Astrocyte (in vitro differentiated cells and primary cell): Measurements from ENCODE around the gene C12orf76. TPM values are rescaled to one million over a fixed set of nuclear protein-coding genes. Genes with fewer than 3 reads are reported as not detected.

Experiments
- DNase-seq: peaks from one replicate; pipeline ENCODE4 v3.0.0-alpha.2; 2010; ENCODE audit warnings: low read depth
- FAIRE-seq: peaks from 2 replicates; lab custom pipeline; 2011; peaks lifted over from hg19 to GRCh38; lab: Jason Lieb, UNC
- H2AFZ ChIP-seq: 2 replicates; pipeline ENCODE4 v1.6.0; 2012; ENCODE audit warnings: low read depth, low read length, inconsistent platforms
- H3K27ac ChIP-seq: 2 replicates; pipeline ENCODE4 v1.5.1; 2011; ENCODE audit warnings: low read depth, low read length, inconsistent platforms
- H3K27me3 ChIP-seq: 2 replicates; pipeline ENCODE4 v1.6.0; 2011; ENCODE audit warnings: low read length, inconsistent platforms; ENCODE audit not compliant: insufficient read depth
- H3K36me3 ChIP-seq: 2 replicates; pipeline ENCODE4 v1.5.1; 2011; ENCODE audit warnings: low read length, inconsistent platforms; ENCODE audit not compliant: insufficient read depth
- H3K4me1 ChIP-seq: 2 replicates; pipeline ENCODE4 v1.5.1; 2011; ENCODE audit warnings: low read length, inconsistent platforms; ENCODE audit not compliant: insufficient read depth
- H3K4me2 ChIP-seq: 2 replicates; pipeline ENCODE4 v1.6.0; 2012; ENCODE audit warnings: low read length, inconsistent platforms
- H3K4me3 ChIP-seq: 2 replicates; pipeline ENCODE4 v1.5.1; 2011; ENCODE audit warnings: low read depth, mild to moderate bottlenecking, low read length, inconsistent platforms; ENCODE audit not compliant: insufficient read depth
- H3K79me2 ChIP-seq: 2 replicates; pipeline ENCODE4 v1.6.0; 2012; ENCODE audit warnings: mild to moderate bottlenecking, low read length, inconsistent platforms; ENCODE audit not compliant: insufficient read depth
- H3K9ac ChIP-seq: 2 replicates; pipeline ENCODE4 v1.6.0; 2012; ENCODE audit warnings: mild to moderate bottlenecking, low read length, inconsistent platforms
- H3K9me3 ChIP-seq: 2 replicates; pipeline ENCODE4 v1.5.1; 2012; ENCODE audit warnings: low read depth, mild to moderate bottlenecking, low read length, inconsistent platforms; ENCODE audit not compliant: insufficient read depth
- H4K20me1 ChIP-seq: 2 replicates; pipeline ENCODE4 v1.6.0; 2012; ENCODE audit warnings: low read length, inconsistent platforms; ENCODE audit not compliant: insufficient read depth
- H3K27ac Mint-ChIP-seq: one replicate; pipeline ENCODE4 v1.8.0; 2021; ENCODE audit warnings: mild to moderate bottlenecking, mixed read lengths; ENCODE audit not compliant: unreplicated experiment
- H3K27me3 Mint-ChIP-seq: one replicate; pipeline ENCODE4 v1.8.0; 2021; ENCODE audit warnings: low read depth, mixed read lengths; ENCODE audit not compliant: unreplicated experiment
- H3K36me3 Mint-ChIP-seq: one replicate; pipeline ENCODE4 v1.8.0; 2021; ENCODE audit warnings: low read depth, mixed read lengths; ENCODE audit not compliant: unreplicated experiment
- H3K4me1 Mint-ChIP-seq: one replicate; pipeline ENCODE4 v1.8.0; 2021; ENCODE audit warnings: low read depth, mixed read lengths; ENCODE audit not compliant: unreplicated experiment
- H3K4me3 Mint-ChIP-seq: one replicate; pipeline ENCODE4 v1.8.0; 2021; ENCODE audit warnings: mild to moderate bottlenecking, moderate library complexity, mixed read lengths; ENCODE audit not compliant: unreplicated experiment
- H3K9me3 Mint-ChIP-seq: one replicate; pipeline ENCODE4 v1.8.0; 2021; ENCODE audit warnings: mild to moderate bottlenecking, mixed read lengths; ENCODE audit not compliant: unreplicated experiment
- EZH2 ChIP-seq: IDR thresholded peaks from 2 replicates; pipeline ENCODE4 v1.6.1; 2012; ENCODE audit warnings: mild to moderate bottlenecking, low read length, inconsistent platforms; ENCODE audit not compliant: insufficient read depth
- total RNA-seq: library from RNA; stranded (reverse); gene quantifications from 2 replicates; pipeline ENCODE4 v1.2.1, GENCODE V29; 2021
- TF ChIP-seq, protein P1 (sequence below): IDR thresholded peaks from 2 replicates; pipeline ENCODE4 v1.5.1; 2011; ENCODE audit warnings: low read depth, mild to moderate bottlenecking, inconsistent platforms, low read length, moderate library complexity; ENCODE audit not compliant: insufficient read depth

Gene C12orf76
- total RNA-seq, 1 donor from 2014 or later = 13.0 TPM

DNA sequence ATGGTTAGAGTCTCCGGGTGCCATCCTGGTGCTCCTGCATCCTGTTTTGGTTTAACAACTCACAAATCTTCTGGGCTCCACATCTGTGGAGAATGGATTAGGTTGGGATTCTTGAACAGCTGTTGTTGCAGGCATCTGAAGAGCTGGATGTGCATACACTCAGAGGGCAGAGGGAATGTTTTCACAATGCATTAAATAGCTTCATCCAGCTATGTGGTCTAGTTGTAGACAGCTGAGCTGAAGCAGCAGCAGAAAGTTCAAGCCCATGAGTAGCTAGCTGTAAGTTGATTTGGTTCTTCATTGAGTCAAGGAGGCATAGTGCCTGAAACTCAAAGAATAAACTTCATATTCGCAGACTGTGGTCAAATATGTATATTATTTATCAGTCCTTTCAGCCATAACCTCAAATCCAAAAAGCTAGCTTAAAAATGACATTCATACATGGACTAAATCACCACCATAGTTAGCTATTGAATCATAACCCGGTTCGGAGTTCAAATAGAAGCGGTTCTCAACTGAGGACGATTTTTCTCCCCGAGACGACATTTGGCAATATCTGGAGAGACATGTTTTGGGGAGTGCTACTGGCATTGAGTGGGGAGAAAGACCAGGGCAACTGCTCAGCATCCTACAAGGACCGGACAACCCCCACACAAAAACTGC lies 50.0 kb downstream of the C12orf76 start:
- peaks cover 19% of the 10 kb centered on the region for H3K4me1 Mint-ChIP-seq
- Histone ChIP-seq H3K27ac (peak overlapping the region; percentile 99), H3K27me3 (no peaks in the 10 kb centered on the region), H3K4me1 (peaks cover 49% of the 10 kb centered on the region), H2AFZ (peak overlapping the region; percentile 98), H3K79me2 (peaks cover 75% of the 10 kb centered on the region), H3K9me3 (no peaks in the 10 kb centered on the region), H3K4me3 (peak overlapping the region; percentile 98), H3K4me2 (peak overlapping the region; percentile 94), H3K9ac (peak overlapping the region; percentile 98), H3K36me3 (peaks cover 5% of the 10 kb centered on the region), H4K20me1 (peaks cover 26% of the 10 kb centered on the region)
- no peak for FAIRE-seq
- H3K9me3 Mint-ChIP-seq = no peaks in the 10 kb centered on the region
- no peaks in the 10 kb centered on the region for H3K36me3 Mint-ChIP-seq
- TF ChIP-seq EZH2 = no peak
- TF ChIP-seq, protein P1, sequence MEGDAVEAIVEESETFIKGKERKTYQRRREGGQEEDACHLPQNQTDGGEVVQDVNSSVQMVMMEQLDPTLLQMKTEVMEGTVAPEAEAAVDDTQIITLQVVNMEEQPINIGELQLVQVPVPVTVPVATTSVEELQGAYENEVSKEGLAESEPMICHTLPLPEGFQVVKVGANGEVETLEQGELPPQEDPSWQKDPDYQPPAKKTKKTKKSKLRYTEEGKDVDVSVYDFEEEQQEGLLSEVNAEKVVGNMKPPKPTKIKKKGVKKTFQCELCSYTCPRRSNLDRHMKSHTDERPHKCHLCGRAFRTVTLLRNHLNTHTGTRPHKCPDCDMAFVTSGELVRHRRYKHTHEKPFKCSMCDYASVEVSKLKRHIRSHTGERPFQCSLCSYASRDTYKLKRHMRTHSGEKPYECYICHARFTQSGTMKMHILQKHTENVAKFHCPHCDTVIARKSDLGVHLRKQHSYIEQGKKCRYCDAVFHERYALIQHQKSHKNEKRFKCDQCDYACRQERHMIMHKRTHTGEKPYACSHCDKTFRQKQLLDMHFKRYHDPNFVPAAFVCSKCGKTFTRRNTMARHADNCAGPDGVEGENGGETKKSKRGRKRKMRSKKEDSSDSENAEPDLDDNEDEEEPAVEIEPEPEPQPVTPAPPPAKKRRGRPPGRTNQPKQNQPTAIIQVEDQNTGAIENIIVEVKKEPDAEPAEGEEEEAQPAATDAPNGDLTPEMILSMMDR = no peak
- peak overlapping the region; percentile 99 for H3K27ac Mint-ChIP-seq
- DNase-seq = no peak
- peak overlapping the region; percentile 95 for H3K4me3 Mint-ChIP-seq
- H3K27me3 Mint-ChIP-seq = no peaks in the 10 kb centered on the region

DNA sequence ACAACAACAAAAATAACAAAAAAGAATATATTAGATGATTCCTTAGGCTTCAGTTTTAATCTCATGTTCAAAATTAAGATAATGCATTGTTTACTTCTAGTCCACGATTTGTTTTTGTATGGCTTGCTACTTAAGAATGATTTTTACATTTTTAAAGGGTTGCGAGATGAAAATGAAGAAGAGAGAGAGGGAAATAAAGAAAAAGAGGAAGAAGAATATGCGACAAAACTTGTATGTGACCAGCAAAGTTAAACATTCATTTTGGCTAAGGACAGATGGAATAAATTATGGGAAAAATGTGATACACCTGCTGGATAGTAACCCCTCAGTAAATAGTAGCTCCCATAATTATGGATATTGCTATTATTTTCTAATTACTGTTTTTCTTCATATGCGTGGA lies 50.9 kb downstream of the C12orf76 start:
- Histone ChIP-seq H3K4me3 (no peak overlapping the region), H3K27me3 (no peaks in the 10 kb centered on the region), H3K79me2 (peaks cover 75% of the 10 kb centered on the region), H3K4me2 (no peak overlapping the region), H2AFZ (no peak overlapping the region), H3K36me3 (no peaks in the 10 kb centered on the region), H3K27ac (no peak overlapping the region), H4K20me1 (peaks cover 34% of the 10 kb centered on the region), H3K9ac (no peak overlapping the region), H3K9me3 (no peaks in the 10 kb centered on the region), H3K4me1 (peaks cover 39% of the 10 kb centered on the region)
- no peak overlapping the region for H3K27ac Mint-ChIP-seq
- peaks cover 19% of the 10 kb centered on the region for H3K4me1 Mint-ChIP-seq
- H3K9me3 Mint-ChIP-seq = no peaks in the 10 kb centered on the region
- no peaks in the 10 kb centered on the region for H3K36me3 Mint-ChIP-seq
- peak overlapping the region; percentile 88 for H3K4me3 Mint-ChIP-seq
- H3K27me3 Mint-ChIP-seq = no peaks in the 10 kb centered on the region
- no peak for FAIRE-seq
- TF ChIP-seq EZH2 = no peak
- TF ChIP-seq, protein P1 = no peak
- no peak for DNase-seq

DNA sequence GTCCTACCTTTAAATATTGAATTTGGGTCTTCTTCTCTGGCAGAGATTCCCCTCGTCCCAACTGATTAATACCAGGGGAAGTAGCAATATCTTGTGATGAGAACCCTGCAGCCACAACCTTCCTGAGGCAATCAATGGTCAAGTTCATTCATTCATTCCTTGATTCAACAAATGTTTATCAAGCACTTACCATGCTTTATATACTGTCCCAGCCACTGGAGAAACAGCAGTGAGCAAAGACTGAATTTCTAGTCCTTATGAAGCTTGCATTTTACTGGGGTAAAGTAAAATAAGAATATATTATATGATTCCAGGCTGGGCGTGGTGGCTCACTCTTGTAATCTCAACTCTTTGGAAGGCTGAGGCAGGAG lies 51.9 kb downstream of the C12orf76 start:
- TF ChIP-seq, protein P1 = no peak
- peak overlapping the region; percentile 13 for H3K27ac ChIP-seq
- Mint-ChIP-seq H3K27ac (peak overlapping the region; percentile 72), H3K36me3 (no peaks in the 10 kb centered on the region), H3K27me3 (no peaks in the 10 kb centered on the region), H3K4me3 (peak overlapping the region; percentile 88), H3K9me3 (no peaks in the 10 kb centered on the region), H3K4me1 (peaks cover 19% of the 10 kb centered on the region)
- H3K27me3 ChIP-seq = no peaks in the 10 kb centered on the region
- peak overlapping the region; percentile 88 for H3K9ac ChIP-seq
- H4K20me1 ChIP-seq = peaks cover 36% of the 10 kb centered on the region
- peaks cover 77% of the 10 kb centered on the region for H3K79me2 ChIP-seq
- H3K4me1 ChIP-seq = peaks cover 33% of the 10 kb centered on the region
- H3K36me3 ChIP-seq = peaks cover 2% of the 10 kb centered on the region
- no peaks in the 10 kb centered on the region for H3K9me3 ChIP-seq
- no peak for DNase-seq
- peak overlapping the region; percentile 76 for H3K4me3 ChIP-seq
- FAIRE-seq = no peak
- peak overlapping the region; percentile 93 for H3K4me2 ChIP-seq
- peak overlapping the region; percentile 74 for H2AFZ ChIP-seq
